ENCODE measurements around the gene ARHGAP22. TPM values are rescaled to one million over a fixed set of nuclear protein-coding genes. Genes with fewer than 3 reads are reported as not detected.

ARHGAP22 gene
- polyA plus RNA-seq, 1 donor from 2014 or later = 0.15 TPM

DNA sequence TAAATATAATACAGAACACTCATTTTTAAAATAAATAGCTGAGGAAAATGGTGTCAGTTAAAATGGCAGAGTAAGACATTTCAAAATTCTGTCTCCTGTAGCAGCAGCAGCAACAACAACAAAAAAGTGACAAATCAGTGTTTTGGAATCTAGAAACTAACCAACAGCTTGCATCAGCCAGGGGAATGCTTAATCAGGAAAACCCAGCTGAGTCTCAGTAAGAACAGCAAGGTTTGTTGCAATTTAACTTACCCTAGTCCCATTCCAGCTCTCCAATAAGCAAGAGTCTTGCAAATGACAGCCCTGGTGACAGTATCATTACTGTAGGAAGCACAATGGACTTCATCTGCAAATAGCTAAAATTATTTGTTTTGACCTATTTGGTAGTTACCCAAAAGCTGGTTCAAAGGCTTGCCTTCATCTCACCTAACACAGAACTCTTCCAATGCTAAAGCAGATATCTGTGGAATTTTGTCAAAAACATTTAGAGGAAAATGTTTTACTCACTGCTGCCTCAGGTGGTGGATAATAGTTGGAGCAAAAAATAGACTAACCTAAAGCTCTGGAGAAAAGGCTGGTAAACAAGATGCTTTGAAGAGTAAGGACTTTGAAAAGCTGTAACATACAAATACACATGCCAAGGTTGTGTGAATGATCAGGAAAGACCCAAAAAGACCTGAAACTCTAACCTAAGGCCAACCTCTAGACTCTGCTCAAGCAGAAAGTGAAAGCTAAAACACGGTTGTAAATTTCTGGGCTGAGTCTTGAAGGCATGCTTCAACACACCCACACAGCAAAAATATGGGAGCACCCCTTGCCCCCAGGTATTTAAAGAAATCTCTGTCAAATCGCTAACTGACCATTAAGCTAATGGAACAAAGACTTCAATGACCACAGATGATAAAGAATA is 9.9 kb upstream of the ARHGAP22 start:
- Histone ChIP-seq H3K4me2 (ENCODE audit: low read length) (no peak overlapping the region), H3K27ac (ENCODE audit: low read length) (no peak overlapping the region), H3K9me2 (ENCODE audit: insufficient read depth, low read length) (no peaks in the 10 kb centered on the region), H3K27me3 (ENCODE audit: insufficient read depth, low read depth, low read length) (no peaks in the 10 kb centered on the region), H3K9me3 (ENCODE audit: low read length) (no peaks in the 10 kb centered on the region), H3K9ac (ENCODE audit: low read length) (no peak overlapping the region), H3K4me3 (ENCODE audit: low read length) (no peak overlapping the region), H3K79me2 (replicated peaks; ENCODE audit: insufficient read depth, low read length) (no peaks in the 10 kb centered on the region), H3F3A (ENCODE audit: insufficient read depth, low read length, poor library complexity, severe bottlenecking) (no peaks in the 10 kb centered on the region), H4K20me1 (ENCODE audit: insufficient read depth) (no peaks in the 10 kb centered on the region), H3K36me3 (ENCODE audit: insufficient read depth, low read length) (no peaks in the 10 kb centered on the region), H2AFZ (ENCODE audit: low read depth, low read length) (no peak overlapping the region)
- no peak for TF ChIP-seq CTCF (IDR thresholded peaks at IDR 0.05; ENCODE audit: poor library complexity, severe bottlenecking)
- TF ChIP-seq SMC3 (conservative IDR thresholded peaks at IDR 0.05; ENCODE audit: poor library complexity) = no peak
- no peak for TF ChIP-seq TAF1 (IDR thresholded peaks at IDR 0.05; ENCODE audit: low read depth)
- TF ChIP-seq MXI1 (conservative IDR thresholded peaks at IDR 0.05; ENCODE audit: poor library complexity, severe bottlenecking) = no peak
- no peak for TF ChIP-seq EZH2 (IDR thresholded peaks at IDR 0.05; ENCODE audit: borderline replicate concordance, insufficient read depth, low read length, poor library complexity, severe bottlenecking)
- TF ChIP-seq EP300 (conservative IDR thresholded peaks at IDR 0.05; ENCODE audit: poor library complexity, severe bottlenecking) = no peak
- TF ChIP-seq REST (IDR thresholded peaks at IDR 0.05; ENCODE audit: borderline replicate concordance) = no peak
- no peak for TF ChIP-seq POLR2AphosphoS5 (IDR thresholded peaks at IDR 0.05)
- no peak for TF ChIP-seq RAD21 (conservative IDR thresholded peaks at IDR 0.05)

DNA sequence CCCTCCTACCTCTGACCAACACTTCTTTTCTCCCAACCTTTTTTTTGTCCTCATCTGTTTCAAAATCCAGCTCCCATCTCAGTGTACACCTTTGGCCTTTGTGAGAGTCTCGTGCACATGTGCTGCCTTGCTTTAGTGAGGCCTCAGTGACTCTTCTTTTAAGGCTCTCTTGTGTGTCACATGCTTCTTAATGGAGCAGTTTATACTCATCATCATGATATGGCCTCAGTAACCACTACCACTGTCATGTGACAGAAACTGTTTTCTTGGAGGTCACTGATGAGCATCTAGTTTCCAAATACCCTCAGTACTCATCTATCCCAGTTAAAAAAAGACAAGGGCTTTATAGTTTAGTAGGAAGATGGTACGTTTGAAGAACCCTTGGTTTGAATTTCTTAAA is 8.1 kb upstream of the ARHGAP22 start:
- no peak for TF ChIP-seq TAF1 (IDR thresholded peaks at IDR 0.05; ENCODE audit: low read depth)
- TF ChIP-seq CTCF (IDR thresholded peaks at IDR 0.05; ENCODE audit: poor library complexity, severe bottlenecking) = no peak
- no peak for TF ChIP-seq SMC3 (conservative IDR thresholded peaks at IDR 0.05; ENCODE audit: poor library complexity)
- TF ChIP-seq POLR2AphosphoS5 (IDR thresholded peaks at IDR 0.05) = no peak
- no peak for TF ChIP-seq REST (IDR thresholded peaks at IDR 0.05; ENCODE audit: borderline replicate concordance)
- TF ChIP-seq RAD21 (conservative IDR thresholded peaks at IDR 0.05) = no peak
- TF ChIP-seq EZH2 (IDR thresholded peaks at IDR 0.05; ENCODE audit: borderline replicate concordance, insufficient read depth, low read length, poor library complexity, severe bottlenecking) = no peak
- TF ChIP-seq MXI1 (conservative IDR thresholded peaks at IDR 0.05; ENCODE audit: poor library complexity, severe bottlenecking) = no peak
- TF ChIP-seq EP300 (conservative IDR thresholded peaks at IDR 0.05; ENCODE audit: poor library complexity, severe bottlenecking) = no peak
- H3F3A ChIP-seq (ENCODE audit: insufficient read depth, low read length, poor library complexity, severe bottlenecking) = no peaks in the 10 kb centered on the region
- no peaks in the 10 kb centered on the region for H3K9me2 ChIP-seq (ENCODE audit: insufficient read depth, low read length)
- H2AFZ ChIP-seq (ENCODE audit: low read depth, low read length) = no peak overlapping the region
- H3K9me3 ChIP-seq (ENCODE audit: low read length) = no peaks in the 10 kb centered on the region
- no peaks in the 10 kb centered on the region for H3K79me2 ChIP-seq (replicated peaks; ENCODE audit: insufficient read depth, low read length)
- no peak overlapping the region for H3K4me2 ChIP-seq (ENCODE audit: low read length)
- H4K20me1 ChIP-seq (ENCODE audit: insufficient read depth) = no peaks in the 10 kb centered on the region
- H3K9ac ChIP-seq (ENCODE audit: low read length) = no peak overlapping the region
- no peaks in the 10 kb centered on the region for H3K27me3 ChIP-seq (ENCODE audit: insufficient read depth, low read depth, low read length)
- no peak overlapping the region for H3K4me3 ChIP-seq (ENCODE audit: low read length)
- no peak overlapping the region for H3K27ac ChIP-seq (ENCODE audit: low read length)
- no peaks in the 10 kb centered on the region for H3K36me3 ChIP-seq (ENCODE audit: insufficient read depth, low read length)

Data from neural cell (in vitro differentiated cells).